Measurements from ENCODE around the gene SRPRB. TPM values are rescaled to one million over a fixed set of nuclear protein-coding genes. Genes with fewer than 3 reads are reported as not detected.

The SRPRB gene
- total and polyA plus RNA-seq, 2 experiments from 2014 or later, result 25.6 to 36.0 TPM

GRCh38 chr3:133836497-133837158 is 31.0 kb downstream of the SRPRB start (continued):
- TF ChIP-seq, protein P1, sequence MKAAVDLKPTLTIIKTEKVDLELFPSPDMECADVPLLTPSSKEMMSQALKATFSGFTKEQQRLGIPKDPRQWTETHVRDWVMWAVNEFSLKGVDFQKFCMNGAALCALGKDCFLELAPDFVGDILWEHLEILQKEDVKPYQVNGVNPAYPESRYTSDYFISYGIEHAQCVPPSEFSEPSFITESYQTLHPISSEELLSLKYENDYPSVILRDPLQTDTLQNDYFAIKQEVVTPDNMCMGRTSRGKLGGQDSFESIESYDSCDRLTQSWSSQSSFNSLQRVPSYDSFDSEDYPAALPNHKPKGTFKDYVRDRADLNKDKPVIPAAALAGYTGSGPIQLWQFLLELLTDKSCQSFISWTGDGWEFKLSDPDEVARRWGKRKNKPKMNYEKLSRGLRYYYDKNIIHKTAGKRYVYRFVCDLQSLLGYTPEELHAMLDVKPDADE (IDR thresholded peaks at IDR 0.05), result no peak
- TF ChIP-seq, protein P2, sequence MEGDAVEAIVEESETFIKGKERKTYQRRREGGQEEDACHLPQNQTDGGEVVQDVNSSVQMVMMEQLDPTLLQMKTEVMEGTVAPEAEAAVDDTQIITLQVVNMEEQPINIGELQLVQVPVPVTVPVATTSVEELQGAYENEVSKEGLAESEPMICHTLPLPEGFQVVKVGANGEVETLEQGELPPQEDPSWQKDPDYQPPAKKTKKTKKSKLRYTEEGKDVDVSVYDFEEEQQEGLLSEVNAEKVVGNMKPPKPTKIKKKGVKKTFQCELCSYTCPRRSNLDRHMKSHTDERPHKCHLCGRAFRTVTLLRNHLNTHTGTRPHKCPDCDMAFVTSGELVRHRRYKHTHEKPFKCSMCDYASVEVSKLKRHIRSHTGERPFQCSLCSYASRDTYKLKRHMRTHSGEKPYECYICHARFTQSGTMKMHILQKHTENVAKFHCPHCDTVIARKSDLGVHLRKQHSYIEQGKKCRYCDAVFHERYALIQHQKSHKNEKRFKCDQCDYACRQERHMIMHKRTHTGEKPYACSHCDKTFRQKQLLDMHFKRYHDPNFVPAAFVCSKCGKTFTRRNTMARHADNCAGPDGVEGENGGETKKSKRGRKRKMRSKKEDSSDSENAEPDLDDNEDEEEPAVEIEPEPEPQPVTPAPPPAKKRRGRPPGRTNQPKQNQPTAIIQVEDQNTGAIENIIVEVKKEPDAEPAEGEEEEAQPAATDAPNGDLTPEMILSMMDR (conservative IDR thresholded peaks at IDR 0.05; ENCODE audit: low read depth in 2 of 2), result no peak
- TF ChIP-seq EZH2phosphoT487 (IDR thresholded peaks at IDR 0.05; ENCODE audit: unreplicated experiment) (no peak), NANOG (IDR thresholded peaks at IDR 0.05; ENCODE audit: borderline replicate concordance) (no peak), JUNB (IDR thresholded peaks at IDR 0.05; ENCODE audit: unreplicated experiment) (no peak)

GRCh38 chr3:133837487-133838295 is 32.1 kb downstream of the SRPRB start:
- no peaks in the 10 kb centered on the region for H3F3A ChIP-seq (replicated peaks; ENCODE audit: low read depth)
- DNase-seq (ENCODE audit: low spot score), result no peak
- H3K27me3 ChIP-seq (ENCODE audit: insufficient read depth), result no peaks in the 10 kb centered on the region
- H3K9me2 ChIP-seq (ENCODE audit: insufficient read depth), result no peaks in the 10 kb centered on the region
- Mint-ChIP-seq H3K27me3 (ENCODE audit: insufficient read depth, low read depth, poor library complexity) (peaks cover 12% of the 10 kb centered on the region), H3K9me3 (no peaks in the 10 kb centered on the region), H3K4me3 (no peak overlapping the region), H3K27ac (no peak overlapping the region), H3K4me1 (no peaks in the 10 kb centered on the region), H3K36me3 (ENCODE audit: low read depth) (no peaks in the 10 kb centered on the region; the same call in 2 of the 3 replicates)
- H3K4me1 ChIP-seq (ENCODE audit: insufficient read depth), result no peaks in the 10 kb centered on the region
- TF ChIP-seq, protein P2 (conservative IDR thresholded peaks at IDR 0.05; ENCODE audit: low read depth in 2 of 2), result no peak
- TF ChIP-seq STAT1 (IDR thresholded peaks at IDR 0.05; ENCODE audit: unreplicated experiment), result no peak
- no peak for TF ChIP-seq ZNF331 (CRISPR knock-in tag; IDR thresholded peaks at IDR 0.05; ENCODE audit: low read depth)
- no peak for TF ChIP-seq CREB1 (CRISPR knock-in tag; IDR thresholded peaks at IDR 0.05; ENCODE audit: low read depth)
- TF ChIP-seq EZH2 (IDR thresholded peaks at IDR 0.05; ENCODE audit: low read depth, unreplicated experiment), result no peak
- TF ChIP-seq JUNB (IDR thresholded peaks at IDR 0.05; ENCODE audit: unreplicated experiment), result no peak
- TF ChIP-seq, protein P1 (IDR thresholded peaks at IDR 0.05), result no peak
- TF ChIP-seq POLR2AphosphoS5 (IDR thresholded peaks at IDR 0.05; ENCODE audit: low read depth), result no peak
- TF ChIP-seq, protein P3, sequence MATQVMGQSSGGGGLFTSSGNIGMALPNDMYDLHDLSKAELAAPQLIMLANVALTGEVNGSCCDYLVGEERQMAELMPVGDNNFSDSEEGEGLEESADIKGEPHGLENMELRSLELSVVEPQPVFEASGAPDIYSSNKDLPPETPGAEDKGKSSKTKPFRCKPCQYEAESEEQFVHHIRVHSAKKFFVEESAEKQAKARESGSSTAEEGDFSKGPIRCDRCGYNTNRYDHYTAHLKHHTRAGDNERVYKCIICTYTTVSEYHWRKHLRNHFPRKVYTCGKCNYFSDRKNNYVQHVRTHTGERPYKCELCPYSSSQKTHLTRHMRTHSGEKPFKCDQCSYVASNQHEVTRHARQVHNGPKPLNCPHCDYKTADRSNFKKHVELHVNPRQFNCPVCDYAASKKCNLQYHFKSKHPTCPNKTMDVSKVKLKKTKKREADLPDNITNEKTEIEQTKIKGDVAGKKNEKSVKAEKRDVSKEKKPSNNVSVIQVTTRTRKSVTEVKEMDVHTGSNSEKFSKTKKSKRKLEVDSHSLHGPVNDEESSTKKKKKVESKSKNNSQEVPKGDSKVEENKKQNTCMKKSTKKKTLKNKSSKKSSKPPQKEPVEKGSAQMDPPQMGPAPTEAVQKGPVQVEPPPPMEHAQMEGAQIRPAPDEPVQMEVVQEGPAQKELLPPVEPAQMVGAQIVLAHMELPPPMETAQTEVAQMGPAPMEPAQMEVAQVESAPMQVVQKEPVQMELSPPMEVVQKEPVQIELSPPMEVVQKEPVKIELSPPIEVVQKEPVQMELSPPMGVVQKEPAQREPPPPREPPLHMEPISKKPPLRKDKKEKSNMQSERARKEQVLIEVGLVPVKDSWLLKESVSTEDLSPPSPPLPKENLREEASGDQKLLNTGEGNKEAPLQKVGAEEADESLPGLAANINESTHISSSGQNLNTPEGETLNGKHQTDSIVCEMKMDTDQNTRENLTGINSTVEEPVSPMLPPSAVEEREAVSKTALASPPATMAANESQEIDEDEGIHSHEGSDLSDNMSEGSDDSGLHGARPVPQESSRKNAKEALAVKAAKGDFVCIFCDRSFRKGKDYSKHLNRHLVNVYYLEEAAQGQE (IDR thresholded peaks at IDR 0.05; ENCODE audit: unreplicated experiment), result no peak
- TF ChIP-seq EZH2phosphoT487 (IDR thresholded peaks at IDR 0.05; ENCODE audit: unreplicated experiment), result no peak
- no peak overlapping the region for H3K27ac ChIP-seq (ENCODE audit: low read depth)
- no peaks in the 10 kb centered on the region for H3K36me3 ChIP-seq (ENCODE audit: insufficient read depth)
- H3K4me3 ChIP-seq, result no peak overlapping the region
- H2AFZ ChIP-seq, result no peak overlapping the region
- H3K79me2 ChIP-seq (replicated peaks; ENCODE audit: insufficient read depth), result no peaks in the 10 kb centered on the region
- no peak for ATAC-seq
- no peaks in the 10 kb centered on the region for H4K20me1 ChIP-seq (replicated peaks; ENCODE audit: insufficient read depth)
- no peak overlapping the region for H3K4me2 ChIP-seq
